Fibroblast of mammary gland (primary cell): Measurements from ENCODE around the gene COBL.

Experiments
- DNase-seq: peaks from one replicate; pipeline ENCODE4 v3.0.0-alpha.2; 2010; ENCODE audit warnings: low read depth
- H3K4me3 ChIP-seq: 2 replicates; pipeline ENCODE4 v1.5.1; 2011; ENCODE audit warnings: low read depth, mild to moderate bottlenecking, low read length, moderate library complexity; ENCODE audit not compliant: control insufficient read depth
- CTCF ChIP-seq: conservative IDR thresholded peaks from 2 replicates; pipeline ENCODE4 v1.5.1; 2011; ENCODE audit warnings: low read depth, low read length, inconsistent platforms; ENCODE audit not compliant: control insufficient read depth, insufficient read depth

The COBL gene

GRCh38 chr7:51187941-51188340 is 128.7 kb downstream of the COBL start:
- no peak for TF ChIP-seq CTCF
- H3K4me3 ChIP-seq, result no peak overlapping the region
- DNase-seq, result no peak

- DNase-seq, result no peak
- TF ChIP-seq CTCF, result no peak
- H3K4me3 ChIP-seq, result no peak overlapping the region
Measured at GRCh38 chr7:51186531-51186930, 130.1 kb downstream of the COBL start.

GRCh38 chr7:51182636-51183166 is 133.9 kb downstream of the COBL start:
- TF ChIP-seq CTCF, result no peak
- DNase-seq, result no peak
- H3K4me3 ChIP-seq, result no peak overlapping the region

GRCh38 chr7:51180092-51180491 is 136.5 kb downstream of the COBL start:
- no peak overlapping the region for H3K4me3 ChIP-seq
- DNase-seq, result no peak
- no peak for TF ChIP-seq CTCF

GRCh38 chr7:51175992-51176388 is 140.6 kb downstream of the COBL start:
- TF ChIP-seq CTCF, result no peak

GRCh38 chr7:51175316-51175991 is 141.2 kb downstream of the COBL start:
- DNase-seq, result no peak
- TF ChIP-seq CTCF, result no peak
- H3K4me3 ChIP-seq, result no peak overlapping the region

More at GRCh38 chr7:51175992-51176388, 140.6 kb downstream of the COBL start:
- no peak for DNase-seq
- no peak overlapping the region for H3K4me3 ChIP-seq
